HL-60 (cell line): ENCODE data around the gene SLC25A26.

Source experiments
- DNase-seq, 2 experiments: peaks; one replicate each; pipeline ENCODE4 v3.0.0-alpha.2; 2010 to 2020; ENCODE audit warnings: low read depth in 1 of 2, low spot score in 1 of 2
- H3K27ac ChIP-seq: fragments of 250-450 bp; sonication (Bioruptor Pico); replicated peaks from 2 replicates; pipeline ENCODE4 v1.5.1; 2020; ENCODE audit warnings: mild to moderate bottlenecking, moderate library complexity
- H3K27me3 ChIP-seq: fragments of 250-450 bp; sonication (Bioruptor Pico); 2 replicates; pipeline ENCODE4 v1.5.1; 2021; ENCODE audit warnings: mild to moderate bottlenecking, moderate library complexity; ENCODE audit not compliant: insufficient read depth, poor library complexity, severe bottlenecking
- H3K4me3 ChIP-seq: replicated peaks from 2 replicates; pipeline ENCODE4 v1.5.1; 2011; ENCODE audit warnings: mild to moderate bottlenecking, control low read depth, low read length; ENCODE audit not compliant: insufficient read depth
- GABPA ChIP-seq: IDR thresholded peaks from 2 replicates; pipeline ENCODE4 v1.6.1; 2012; ENCODE audit warnings: low read depth
- POLR2AphosphoS5 ChIP-seq: IDR thresholded peaks from 2 replicates; pipeline ENCODE4 v1.6.1; 2012; ENCODE audit warnings: low read depth
- SPI1 ChIP-seq: IDR thresholded peaks from 2 replicates; pipeline ENCODE4 v1.6.1; 2012; ENCODE audit warnings: low read depth, mild to moderate bottlenecking, borderline replicate concordance
- TF ChIP-seq, protein P1 (sequence below): IDR thresholded peaks from 2 replicates; pipeline ENCODE4 v1.6.1; 2012; ENCODE audit warnings: low read depth; ENCODE audit not compliant: insufficient replicate concordance
- TF ChIP-seq, protein P2 (sequence below): IDR thresholded peaks from one replicate; pipeline ENCODE4 v1.5.1; 2011; ENCODE audit warnings: low read length, control low read depth, inconsistent platforms; ENCODE audit not compliant: insufficient read depth

The SLC25A26 gene

DNA sequence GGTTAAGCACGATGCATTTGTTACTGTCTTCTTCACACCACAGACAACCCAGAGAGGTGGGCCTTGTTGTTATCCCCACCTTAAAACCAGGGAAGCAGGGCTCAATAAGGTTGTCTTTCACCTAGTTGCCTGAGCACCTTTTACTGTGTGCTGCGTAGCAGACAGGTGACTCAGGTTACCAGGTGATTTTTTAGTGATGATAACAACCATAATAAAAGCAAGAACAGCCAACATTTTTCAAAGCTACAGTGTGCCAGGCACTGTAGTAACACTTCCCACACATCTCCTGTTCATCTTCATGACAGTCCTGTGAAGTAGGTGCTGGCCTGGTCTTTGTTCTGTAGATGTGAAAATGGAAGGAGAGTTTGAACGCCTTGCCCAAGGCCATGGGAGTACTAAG is 132.2 kb downstream of the SLC25A26 start:
- no peaks in the 10 kb centered on the region for H3K27me3 ChIP-seq
- no peak overlapping the region for H3K27ac ChIP-seq
- no peak for DNase-seq
- H3K4me3 ChIP-seq, result no peak overlapping the region
- TF ChIP-seq, protein P1, sequence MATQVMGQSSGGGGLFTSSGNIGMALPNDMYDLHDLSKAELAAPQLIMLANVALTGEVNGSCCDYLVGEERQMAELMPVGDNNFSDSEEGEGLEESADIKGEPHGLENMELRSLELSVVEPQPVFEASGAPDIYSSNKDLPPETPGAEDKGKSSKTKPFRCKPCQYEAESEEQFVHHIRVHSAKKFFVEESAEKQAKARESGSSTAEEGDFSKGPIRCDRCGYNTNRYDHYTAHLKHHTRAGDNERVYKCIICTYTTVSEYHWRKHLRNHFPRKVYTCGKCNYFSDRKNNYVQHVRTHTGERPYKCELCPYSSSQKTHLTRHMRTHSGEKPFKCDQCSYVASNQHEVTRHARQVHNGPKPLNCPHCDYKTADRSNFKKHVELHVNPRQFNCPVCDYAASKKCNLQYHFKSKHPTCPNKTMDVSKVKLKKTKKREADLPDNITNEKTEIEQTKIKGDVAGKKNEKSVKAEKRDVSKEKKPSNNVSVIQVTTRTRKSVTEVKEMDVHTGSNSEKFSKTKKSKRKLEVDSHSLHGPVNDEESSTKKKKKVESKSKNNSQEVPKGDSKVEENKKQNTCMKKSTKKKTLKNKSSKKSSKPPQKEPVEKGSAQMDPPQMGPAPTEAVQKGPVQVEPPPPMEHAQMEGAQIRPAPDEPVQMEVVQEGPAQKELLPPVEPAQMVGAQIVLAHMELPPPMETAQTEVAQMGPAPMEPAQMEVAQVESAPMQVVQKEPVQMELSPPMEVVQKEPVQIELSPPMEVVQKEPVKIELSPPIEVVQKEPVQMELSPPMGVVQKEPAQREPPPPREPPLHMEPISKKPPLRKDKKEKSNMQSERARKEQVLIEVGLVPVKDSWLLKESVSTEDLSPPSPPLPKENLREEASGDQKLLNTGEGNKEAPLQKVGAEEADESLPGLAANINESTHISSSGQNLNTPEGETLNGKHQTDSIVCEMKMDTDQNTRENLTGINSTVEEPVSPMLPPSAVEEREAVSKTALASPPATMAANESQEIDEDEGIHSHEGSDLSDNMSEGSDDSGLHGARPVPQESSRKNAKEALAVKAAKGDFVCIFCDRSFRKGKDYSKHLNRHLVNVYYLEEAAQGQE, result no peak
- TF ChIP-seq GABPA (no peak), SPI1 (no peak), POLR2AphosphoS5 (no peak)
- TF ChIP-seq, protein P2, sequence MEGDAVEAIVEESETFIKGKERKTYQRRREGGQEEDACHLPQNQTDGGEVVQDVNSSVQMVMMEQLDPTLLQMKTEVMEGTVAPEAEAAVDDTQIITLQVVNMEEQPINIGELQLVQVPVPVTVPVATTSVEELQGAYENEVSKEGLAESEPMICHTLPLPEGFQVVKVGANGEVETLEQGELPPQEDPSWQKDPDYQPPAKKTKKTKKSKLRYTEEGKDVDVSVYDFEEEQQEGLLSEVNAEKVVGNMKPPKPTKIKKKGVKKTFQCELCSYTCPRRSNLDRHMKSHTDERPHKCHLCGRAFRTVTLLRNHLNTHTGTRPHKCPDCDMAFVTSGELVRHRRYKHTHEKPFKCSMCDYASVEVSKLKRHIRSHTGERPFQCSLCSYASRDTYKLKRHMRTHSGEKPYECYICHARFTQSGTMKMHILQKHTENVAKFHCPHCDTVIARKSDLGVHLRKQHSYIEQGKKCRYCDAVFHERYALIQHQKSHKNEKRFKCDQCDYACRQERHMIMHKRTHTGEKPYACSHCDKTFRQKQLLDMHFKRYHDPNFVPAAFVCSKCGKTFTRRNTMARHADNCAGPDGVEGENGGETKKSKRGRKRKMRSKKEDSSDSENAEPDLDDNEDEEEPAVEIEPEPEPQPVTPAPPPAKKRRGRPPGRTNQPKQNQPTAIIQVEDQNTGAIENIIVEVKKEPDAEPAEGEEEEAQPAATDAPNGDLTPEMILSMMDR, result no peak

DNA sequence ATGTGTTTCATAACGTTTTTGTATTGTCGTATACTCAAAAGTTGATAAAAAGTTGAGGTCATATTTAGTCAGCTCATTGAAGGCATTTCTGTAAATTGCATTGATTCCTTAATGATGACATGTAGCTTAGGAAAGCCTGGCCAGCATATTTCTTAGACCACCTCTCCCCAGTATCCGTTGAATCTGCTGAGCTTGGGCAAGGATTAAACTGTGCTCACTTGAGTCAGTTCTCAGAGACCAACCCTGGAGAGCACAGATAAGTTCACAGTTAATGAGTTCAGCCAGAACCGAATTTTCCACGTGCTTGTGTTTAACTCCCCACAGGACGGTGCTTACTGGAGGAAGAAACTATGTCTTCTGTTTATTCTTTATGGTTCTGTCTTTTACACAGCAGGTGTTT is 132.7 kb downstream of the SLC25A26 start:
- no peak overlapping the region for H3K27ac ChIP-seq
- no peaks in the 10 kb centered on the region for H3K27me3 ChIP-seq
- DNase-seq, result no peak

DNA sequence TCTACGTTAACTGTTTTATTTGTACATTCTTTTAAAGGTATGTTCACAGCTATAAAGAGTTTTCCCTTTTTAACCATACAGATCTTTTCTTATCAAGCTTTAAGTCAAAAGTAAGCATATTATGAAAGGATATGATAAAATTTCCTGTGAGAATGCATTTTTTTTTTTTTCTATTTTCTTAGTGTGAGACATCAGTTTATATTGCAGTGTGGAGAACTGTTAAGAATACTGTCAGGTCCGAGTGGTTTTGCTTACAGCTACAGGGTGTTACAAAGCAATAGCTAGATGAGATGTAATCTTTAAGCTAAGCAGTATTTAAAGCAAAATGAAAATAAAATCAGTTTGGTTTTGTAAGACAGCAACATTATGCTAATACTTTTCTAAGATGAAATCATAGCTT is 133.2 kb downstream of the SLC25A26 start:
- DNase-seq, result no peak
- Histone ChIP-seq H3K27ac (no peak overlapping the region), H3K4me3 (no peak overlapping the region), H3K27me3 (no peaks in the 10 kb centered on the region)
- TF ChIP-seq SPI1, result no peak

More for the DNA sequence above, 132.7 kb downstream of the SLC25A26 start:
- H3K4me3 ChIP-seq, result no peak overlapping the region
- TF ChIP-seq, protein P1, result no peak
- TF ChIP-seq, protein P2, result no peak
- no peak for TF ChIP-seq POLR2AphosphoS5
- TF ChIP-seq GABPA, result no peak
- TF ChIP-seq SPI1, result no peak

DNA sequence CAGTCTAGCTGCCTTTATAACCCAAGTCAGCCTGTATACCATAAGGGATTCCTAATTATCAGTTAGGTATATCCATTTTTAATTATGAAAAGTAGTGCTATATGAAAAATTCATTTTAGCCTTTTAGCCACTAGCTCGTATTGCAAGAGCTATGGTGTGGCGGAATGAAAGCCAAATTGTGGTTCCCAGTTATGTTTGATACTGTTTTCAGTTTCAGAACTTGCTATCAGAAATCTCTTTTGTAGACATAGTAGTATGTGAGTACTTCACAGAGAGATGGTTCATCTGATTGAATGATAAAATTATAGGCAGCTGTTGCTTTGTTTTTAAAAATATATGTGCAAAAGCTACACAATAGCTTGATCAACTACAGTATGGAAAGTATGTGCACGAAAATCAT is 134.6 kb downstream of the SLC25A26 start:
- DNase-seq, result no peak
- no peak overlapping the region for H3K27ac ChIP-seq
- no peaks in the 10 kb centered on the region for H3K27me3 ChIP-seq
- TF ChIP-seq POLR2AphosphoS5 (no peak), GABPA (no peak), SPI1 (no peak)
- TF ChIP-seq, protein P2, result no peak
- TF ChIP-seq, protein P1, result no peak
- no peak overlapping the region for H3K4me3 ChIP-seq
